Thoracic aorta (tissue), 2 donors: ENCODE measurements around the gene GALNT13. TPM values are rescaled to one million over a fixed set of nuclear protein-coding genes. Genes with fewer than 3 reads are reported as not detected.

Source experiments
- ATAC-seq: fragments of 150-250 bp; one replicate; pipeline ENCODE4 v1.8.0; 2017; ENCODE audit warnings: low read depth; ENCODE audit not compliant: insufficient number of reproducible peaks, low FRiP score
- DNase-seq: peaks from one replicate; pipeline ENCODE4 v3.0.0-alpha.2; 2020; ENCODE audit warnings: low spot score
- H3K27ac ChIP-seq, 2 donors: fragments of 200-600 bp; sonication (generic); 1 replicate in 1 of 2; 2 replicates in 1 of 2; pipeline ENCODE4 v1.5.1; 2016; ENCODE audit warnings: mild to moderate bottlenecking in 2 of 2, moderate library complexity in 2 of 2
- H3K27me3 ChIP-seq: fragments of 200-600 bp; sonication (generic); replicated peaks from 2 replicates; pipeline ENCODE4 v1.6.0; 2016; ENCODE audit warnings: mild to moderate bottlenecking; ENCODE audit not compliant: insufficient read depth
- H3K36me3 ChIP-seq: fragments of 200-600 bp; sonication (generic); one replicate; pipeline ENCODE4 v1.5.1; 2016
- H3K4me1 ChIP-seq, 2 donors: fragments of 200-600 bp; sonication (generic); 1 replicate in 1 of 2; 2 replicates in 1 of 2; pipeline versions ENCODE4 v1.5.1 to v1.6.0; 2016; ENCODE audit warnings: low read depth in 2 of 2, mild to moderate bottlenecking in 1 of 2; ENCODE audit not compliant: control insufficient read depth in 1 of 2
- H3K4me3 ChIP-seq: fragments of 200-600 bp; sonication (generic); 2 replicates; pipeline ENCODE4 v1.5.1; 2016; ENCODE audit warnings: mild to moderate bottlenecking
- H3K9me3 ChIP-seq: fragments of 200-600 bp; sonication (generic); 2 replicates; pipeline ENCODE4 v1.5.1; 2016
- total RNA-seq, 2 donors: library from RNA; depleted of rRNA; stranded (reverse); fragments of >200 nt; gene quantifications; one replicate each; pipeline versions ENCODE4 v1.1.0 to v1.2.3, GENCODE V29; 2016
- TF ChIP-seq, protein P1 (sequence below): fragments of 200-600 bp; sonication (generic); IDR thresholded peaks from one replicate; pipeline ENCODE4 v1.5.1; 2019; ENCODE audit warnings: antibody characterized with exemption

Gene GALNT13
- total RNA-seq, 2 donors from 2014 or later, result 2.5 to 30.1 TPM

GRCh38 chr2:154093856-154094255 is 222.1 kb downstream of the GALNT13 start:
- Histone ChIP-seq H3K9me3 (no peaks in the 10 kb centered on the region), H3K36me3 (no peaks in the 10 kb centered on the region), H3K27me3 (no peaks in the 10 kb centered on the region), H3K4me1 (no peaks in the 10 kb centered on the region), H3K4me3 (no peak overlapping the region), H3K27ac (no peak overlapping the region)
- DNase-seq, result no peak
- TF ChIP-seq, protein P1, sequence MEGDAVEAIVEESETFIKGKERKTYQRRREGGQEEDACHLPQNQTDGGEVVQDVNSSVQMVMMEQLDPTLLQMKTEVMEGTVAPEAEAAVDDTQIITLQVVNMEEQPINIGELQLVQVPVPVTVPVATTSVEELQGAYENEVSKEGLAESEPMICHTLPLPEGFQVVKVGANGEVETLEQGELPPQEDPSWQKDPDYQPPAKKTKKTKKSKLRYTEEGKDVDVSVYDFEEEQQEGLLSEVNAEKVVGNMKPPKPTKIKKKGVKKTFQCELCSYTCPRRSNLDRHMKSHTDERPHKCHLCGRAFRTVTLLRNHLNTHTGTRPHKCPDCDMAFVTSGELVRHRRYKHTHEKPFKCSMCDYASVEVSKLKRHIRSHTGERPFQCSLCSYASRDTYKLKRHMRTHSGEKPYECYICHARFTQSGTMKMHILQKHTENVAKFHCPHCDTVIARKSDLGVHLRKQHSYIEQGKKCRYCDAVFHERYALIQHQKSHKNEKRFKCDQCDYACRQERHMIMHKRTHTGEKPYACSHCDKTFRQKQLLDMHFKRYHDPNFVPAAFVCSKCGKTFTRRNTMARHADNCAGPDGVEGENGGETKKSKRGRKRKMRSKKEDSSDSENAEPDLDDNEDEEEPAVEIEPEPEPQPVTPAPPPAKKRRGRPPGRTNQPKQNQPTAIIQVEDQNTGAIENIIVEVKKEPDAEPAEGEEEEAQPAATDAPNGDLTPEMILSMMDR, result no peak
- ATAC-seq, result no peak

DNA sequence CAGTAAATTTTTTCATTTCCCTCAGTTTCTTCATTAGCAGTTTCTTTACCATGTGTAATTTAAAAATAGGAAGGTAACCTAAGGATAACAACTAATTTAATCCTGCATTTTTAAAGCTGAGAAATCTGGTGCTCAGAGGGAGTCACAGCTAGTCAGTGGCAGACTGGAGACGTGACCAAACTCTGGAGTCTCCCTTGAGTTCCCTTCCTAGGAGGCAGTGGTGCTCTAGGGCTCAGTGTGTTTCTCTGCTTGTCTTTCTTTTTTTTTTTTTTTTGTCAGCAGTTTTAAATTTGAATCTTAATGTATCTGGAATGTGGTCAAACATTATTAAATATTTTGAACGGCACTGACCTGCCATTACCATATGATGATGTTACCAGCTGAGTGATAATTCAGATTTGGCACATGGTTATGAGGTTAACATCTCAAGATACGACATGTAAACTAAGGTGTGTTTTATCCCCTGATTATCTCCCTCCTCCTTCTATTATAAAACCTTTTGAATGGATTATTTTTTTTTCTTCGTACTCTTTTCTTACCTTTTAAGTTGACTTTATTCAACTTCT is 226.2 kb downstream of the GALNT13 start:
- Histone ChIP-seq H3K36me3 (no peaks in the 10 kb centered on the region), H3K4me1 (no peaks in the 10 kb centered on the region), H3K27me3 (no peaks in the 10 kb centered on the region), H3K27ac (no peak overlapping the region), H3K4me3 (no peak overlapping the region), H3K9me3 (no peaks in the 10 kb centered on the region)
- ATAC-seq (no peak), DNase-seq (no peak)
- TF ChIP-seq, protein P1, result no peak

DNA sequence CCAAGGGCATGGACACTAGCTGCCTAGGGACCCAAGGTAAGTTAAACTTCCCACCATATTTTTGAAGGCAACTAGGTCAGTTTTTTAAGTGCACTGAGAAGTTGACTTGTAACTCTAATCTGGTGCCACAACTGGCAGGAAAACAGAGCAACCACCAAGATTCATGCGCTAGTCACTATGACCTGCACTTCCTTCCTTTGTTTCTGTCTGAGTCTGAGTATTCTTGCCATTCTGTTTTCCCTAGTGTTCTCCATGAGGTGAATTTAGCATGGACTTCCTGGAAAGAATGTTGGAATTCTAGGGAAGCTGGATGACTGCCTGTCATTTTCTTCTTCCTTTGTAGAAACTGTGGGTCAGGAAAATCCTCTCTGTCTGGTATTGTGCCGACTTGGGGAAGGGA is 249.0 kb downstream of the GALNT13 start:
- no peak for ATAC-seq

GRCh38 chr2:154125891-154126290 is 254.2 kb downstream of the GALNT13 start:
- Histone ChIP-seq H3K4me3 (no peak overlapping the region), H3K36me3 (no peaks in the 10 kb centered on the region), H3K27me3 (no peaks in the 10 kb centered on the region), H3K4me1 (no peaks in the 10 kb centered on the region), H3K9me3 (no peaks in the 10 kb centered on the region), H3K27ac (no peak overlapping the region)
- DNase-seq (no peak), ATAC-seq (no peak)
- TF ChIP-seq, protein P1, result no peak

More for the DNA sequence above, 249.0 kb downstream of the GALNT13 start:
- H3K4me1 ChIP-seq, result no peaks in the 10 kb centered on the region
- H3K9me3 ChIP-seq, result no peaks in the 10 kb centered on the region
- no peak overlapping the region for H3K27ac ChIP-seq
- TF ChIP-seq, protein P1, result no peak
- H3K36me3 ChIP-seq, result no peaks in the 10 kb centered on the region
- H3K4me3 ChIP-seq, result no peak overlapping the region
- no peak for DNase-seq
- H3K27me3 ChIP-seq, result no peaks in the 10 kb centered on the region

- ATAC-seq (no peak), DNase-seq (no peak)
- H3K27me3 ChIP-seq, result no peaks in the 10 kb centered on the region
- H3K36me3 ChIP-seq, result no peaks in the 10 kb centered on the region
- no peaks in the 10 kb centered on the region for H3K9me3 ChIP-seq
- TF ChIP-seq, protein P1, result no peak
- no peak overlapping the region for H3K4me3 ChIP-seq
- no peaks in the 10 kb centered on the region for H3K4me1 ChIP-seq
- no peak overlapping the region for H3K27ac ChIP-seq
Measured at GRCh38 chr2:154130821-154131220, 259.1 kb downstream of the GALNT13 start.
